WTC11 (cell line): ENCODE measurements around the gene RNF167.

Source experiments
- CTCF ChIP-seq: fragments of 200-600 bp; IDR thresholded peaks from 2 replicates; pipeline ENCODE4 v1.8.0; 2022; ENCODE audit warnings: antibody characterized with exemption
- EMX1 ChIP-seq: fragments of 250-450 bp; sonication (Bioruptor Pico); IDR thresholded peaks from 2 replicates; pipeline ENCODE4 v1.8.0; 2021; ENCODE audit warnings: mild to moderate bottlenecking
- RELA ChIP-seq: sonication (generic); formaldehyde crosslinking; IDR thresholded peaks from 2 replicates; pipeline ENCODE4 v1.8.1; 2022; ENCODE audit warnings: missing genetic modification reagents, mild to moderate bottlenecking, borderline replicate concordance
- TF ChIP-seq, protein P1 (sequence below): sonication (generic); formaldehyde crosslinking; IDR thresholded peaks from 2 replicates; pipeline ENCODE4 v1.8.0; 2023; ENCODE audit warnings: mild to moderate bottlenecking, missing genetic modification reagents

DNA sequence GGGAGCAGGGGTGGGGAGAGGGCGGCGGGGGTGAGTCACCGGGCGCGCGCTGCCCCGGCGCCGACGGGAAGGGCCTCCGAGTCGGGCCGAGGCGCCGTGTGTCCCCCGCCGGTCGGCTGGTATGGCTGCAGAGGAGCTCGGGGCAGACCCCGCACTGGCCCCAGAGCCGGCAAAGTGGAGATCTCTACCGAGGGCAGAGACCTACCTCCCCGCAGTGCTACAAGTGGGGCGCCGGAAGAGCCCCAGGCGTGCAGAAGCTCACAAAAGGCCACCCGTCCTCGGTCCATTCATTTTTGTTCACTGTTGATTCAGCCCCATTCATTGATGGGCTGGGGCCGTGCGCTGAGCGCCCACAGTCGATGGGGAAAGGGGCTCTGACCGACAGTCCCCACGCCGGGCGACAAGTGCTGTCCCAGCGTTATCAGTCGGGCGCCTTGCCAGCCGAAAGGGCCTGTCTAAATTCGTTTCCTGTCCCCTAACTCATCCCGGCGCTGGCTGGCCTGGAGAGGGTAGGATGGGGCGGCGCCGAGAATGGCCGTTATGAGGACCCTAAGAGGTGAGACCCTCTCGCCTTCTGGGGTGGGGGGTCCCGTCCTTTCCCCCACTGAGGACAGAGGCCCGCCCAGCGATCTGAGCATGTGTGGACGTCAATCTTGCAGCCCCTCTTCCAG is 10.1 kb downstream of the RNF167 start:
- TF ChIP-seq EMX1 (CRISPR knock-in tag), result no peak
- TF ChIP-seq, protein P1, sequence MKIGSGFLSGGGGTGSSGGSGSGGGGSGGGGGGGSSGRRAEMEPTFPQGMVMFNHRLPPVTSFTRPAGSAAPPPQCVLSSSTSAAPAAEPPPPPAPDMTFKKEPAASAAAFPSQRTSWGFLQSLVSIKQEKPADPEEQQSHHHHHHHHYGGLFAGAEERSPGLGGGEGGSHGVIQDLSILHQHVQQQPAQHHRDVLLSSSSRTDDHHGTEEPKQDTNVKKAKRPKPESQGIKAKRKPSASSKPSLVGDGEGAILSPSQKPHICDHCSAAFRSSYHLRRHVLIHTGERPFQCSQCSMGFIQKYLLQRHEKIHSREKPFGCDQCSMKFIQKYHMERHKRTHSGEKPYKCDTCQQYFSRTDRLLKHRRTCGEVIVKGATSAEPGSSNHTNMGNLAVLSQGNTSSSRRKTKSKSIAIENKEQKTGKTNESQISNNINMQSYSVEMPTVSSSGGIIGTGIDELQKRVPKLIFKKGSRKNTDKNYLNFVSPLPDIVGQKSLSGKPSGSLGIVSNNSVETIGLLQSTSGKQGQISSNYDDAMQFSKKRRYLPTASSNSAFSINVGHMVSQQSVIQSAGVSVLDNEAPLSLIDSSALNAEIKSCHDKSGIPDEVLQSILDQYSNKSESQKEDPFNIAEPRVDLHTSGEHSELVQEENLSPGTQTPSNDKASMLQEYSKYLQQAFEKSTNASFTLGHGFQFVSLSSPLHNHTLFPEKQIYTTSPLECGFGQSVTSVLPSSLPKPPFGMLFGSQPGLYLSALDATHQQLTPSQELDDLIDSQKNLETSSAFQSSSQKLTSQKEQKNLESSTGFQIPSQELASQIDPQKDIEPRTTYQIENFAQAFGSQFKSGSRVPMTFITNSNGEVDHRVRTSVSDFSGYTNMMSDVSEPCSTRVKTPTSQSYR (CRISPR knock-in tag), result 0 out of 2 replicates have a peak, but pooled peaks have one; percentile 9
- TF ChIP-seq RELA (CRISPR knock-in tag), result no peak
- TF ChIP-seq CTCF, result no peak
